ENCODE data around the gene LCAT.

DNA sequence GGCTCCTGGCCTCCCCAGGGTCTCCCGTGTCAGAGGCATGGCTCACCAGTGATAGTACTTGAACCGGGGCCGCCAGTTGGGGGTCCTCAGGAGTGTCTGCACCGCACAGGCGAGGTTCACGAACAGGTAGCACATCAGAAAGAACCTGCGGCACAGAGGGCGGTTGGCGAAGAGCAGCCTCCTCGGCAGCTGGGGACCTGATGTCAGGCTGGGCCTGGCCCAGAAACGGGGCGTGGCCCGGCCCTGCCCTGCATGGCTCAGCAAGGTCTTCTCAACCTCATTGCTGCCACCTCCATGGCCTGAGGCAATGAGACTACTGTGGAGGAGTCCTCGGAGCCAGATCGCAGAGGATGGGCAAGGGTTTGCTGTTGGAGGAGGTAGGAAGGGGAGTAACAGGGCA is 4.1 kb upstream of the LCAT start:
- TF ChIP-seq, protein P1, sequence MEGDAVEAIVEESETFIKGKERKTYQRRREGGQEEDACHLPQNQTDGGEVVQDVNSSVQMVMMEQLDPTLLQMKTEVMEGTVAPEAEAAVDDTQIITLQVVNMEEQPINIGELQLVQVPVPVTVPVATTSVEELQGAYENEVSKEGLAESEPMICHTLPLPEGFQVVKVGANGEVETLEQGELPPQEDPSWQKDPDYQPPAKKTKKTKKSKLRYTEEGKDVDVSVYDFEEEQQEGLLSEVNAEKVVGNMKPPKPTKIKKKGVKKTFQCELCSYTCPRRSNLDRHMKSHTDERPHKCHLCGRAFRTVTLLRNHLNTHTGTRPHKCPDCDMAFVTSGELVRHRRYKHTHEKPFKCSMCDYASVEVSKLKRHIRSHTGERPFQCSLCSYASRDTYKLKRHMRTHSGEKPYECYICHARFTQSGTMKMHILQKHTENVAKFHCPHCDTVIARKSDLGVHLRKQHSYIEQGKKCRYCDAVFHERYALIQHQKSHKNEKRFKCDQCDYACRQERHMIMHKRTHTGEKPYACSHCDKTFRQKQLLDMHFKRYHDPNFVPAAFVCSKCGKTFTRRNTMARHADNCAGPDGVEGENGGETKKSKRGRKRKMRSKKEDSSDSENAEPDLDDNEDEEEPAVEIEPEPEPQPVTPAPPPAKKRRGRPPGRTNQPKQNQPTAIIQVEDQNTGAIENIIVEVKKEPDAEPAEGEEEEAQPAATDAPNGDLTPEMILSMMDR (IDR thresholded peaks at IDR 0.05), result no peak
- no peak for TF ChIP-seq ZFX (IDR thresholded peaks at IDR 0.05; ENCODE audit: borderline replicate concordance)
